ENCODE results near the gene KCNA4. TPM values are rescaled to one million over a fixed set of nuclear protein-coding genes. Genes with fewer than 3 reads are reported as not detected.

Gene KCNA4
- total and polyA plus RNA-seq, 2 of the 4 experiments (the other 2 are of a cell fraction) = not detected

- in situ Hi-C loops (cut with MboI; ENCODE audit: low sequenced_read_pairs) = no loop called here
- TF ChIP-seq SMC3 (IDR thresholded peaks at IDR 0.05; ENCODE audit: low read depth, low read length) = no peak
- TF ChIP-seq POLR2A (IDR thresholded peaks at IDR 0.05; ENCODE audit: low read depth, low read length) = no peak
- TF ChIP-seq RFX5 (IDR thresholded peaks at IDR 0.05; ENCODE audit: low read depth, low read length) = no peak
- no peak for TF ChIP-seq MAFK (IDR thresholded peaks at IDR 0.05; ENCODE audit: low read depth, low read length)
- TF ChIP-seq CHD1 (IDR thresholded peaks at IDR 0.05; ENCODE audit: low read depth, low read length) = no peak
Observed at GRCh38 chr11:29962243-29962642, 54.6 kb downstream of the KCNA4 start.

More at GRCh38 chr11:29962243-29962642, 54.6 kb downstream of the KCNA4 start:
- Histone ChIP-seq H2BK120ac (ENCODE audit: low read depth, low read length) (no peak overlapping the region), H3K79me1 (ENCODE audit: low read depth in 1 of 2, low read length in 2 of 2) (no peaks in the 10 kb centered on the region), H3K9ac (ENCODE audit: low read depth, low read length) (no peak overlapping the region), H3K56ac (ENCODE audit: extremely low read depth, insufficient read depth, low read length) (no peak overlapping the region), H2AK9ac (replicated peaks; ENCODE audit: low read depth, low read length, poor library complexity) (no peak overlapping the region), H4K5ac (ENCODE audit: low read depth, low read length) (no peak overlapping the region), H4K8ac (ENCODE audit: low read depth in 2 of 2, low read length in 2 of 2) (no peak overlapping the region), H4K91ac (ENCODE audit: insufficient read depth, low read depth, low read length) (no peak overlapping the region), H2AFZ (replicated peaks; ENCODE audit: low read length, poor library complexity) (no peak overlapping the region), H3K9me3 (ENCODE audit: control insufficient read depth, insufficient read depth, low read length) (0 out of 2 replicates have a peak, but pooled peaks cover 2% of the 10 kb centered on the region), H3K14ac (replicated peaks; ENCODE audit: low read depth, low read length) (no peak overlapping the region), H3K18ac (ENCODE audit: low read depth, low read length) (no peak overlapping the region), H3K4me2 (ENCODE audit: low read depth, low read length) (no peak overlapping the region), H3K23ac (ENCODE audit: low read depth, low read length) (no peak overlapping the region), H3K27ac (ENCODE audit: insufficient read depth, low read length) (no peak overlapping the region), H2BK15ac (ENCODE audit: low read depth, low read length) (no peak overlapping the region), H2BK5ac (ENCODE audit: low read depth, low read length, poor library complexity, severe bottlenecking) (no peak overlapping the region), H2AK5ac (ENCODE audit: low read depth, low read length) (no peak overlapping the region), H3K9me1 (ENCODE audit: insufficient read depth, low read length) (no peaks in the 10 kb centered on the region), H3K27me3 (ENCODE audit: control insufficient read depth, insufficient read depth, low read length) (no peaks in the 10 kb centered on the region), H3K4me1 (ENCODE audit: control insufficient read depth, insufficient read depth, low read length) (no peaks in the 10 kb centered on the region), H4K20me1 (ENCODE audit: insufficient read depth, low read length) (no peaks in the 10 kb centered on the region), H3K4ac (ENCODE audit: low read depth, low read length) (no peak overlapping the region), H2BK20ac (ENCODE audit: low read depth, low read length) (no peak overlapping the region), H3K4me3 (ENCODE audit: insufficient read depth, low read depth, low read length) (no peak overlapping the region), H3K36me3 (ENCODE audit: control insufficient read depth, insufficient read depth, low read length) (no peaks in the 10 kb centered on the region)
- ChIA-PET CTCF (no interaction called here), POLR2A (ENCODE audit: unreplicated experiment) (no interaction called here)
- dilution Hi-C loops (cut with HindIII; ENCODE audit: low sequenced_read_pairs, unreplicated experiment) (no loop called here), intact Hi-C loops (cut with micrococcal nuclease) (no loop called here)
- no CpG with 5 or more reads among the region's 2 CpGs for WGBS, 2 experiments (ENCODE audit: extremely low coverage in 2 of 2, insufficient read length in 1 of 2)
- DNase-seq = no peak
- BruUV-seq (replicated peaks) = no TSS peak
- ATAC-seq (ENCODE audit: low read depth) = no peak

Other genes with a start within 250 kb of the KCNA4 start
- not detected in 2 replicates for gene FSHB, start 214.0 kb upstream of the KCNA4 start, total RNA-seq (2012; rRNA removed)
- gene FSHB, start 214.0 kb upstream of the KCNA4 start, polyA plus RNA-seq (2012; rRNA removed) = not detected in 2 replicates

All from IMR-90 (cell line).